HG02759 (cell line): ENCODE data around the gene RAD52.
A peak's percentile ranks its signal among the peaks of the same experiment; 100 is the strongest.
"Not testable (repeated sequence)": the region's sequence is repeated elsewhere in the genome, so short reads cannot be mapped to it uniquely, and the experiment has no call there.

Experiments
- ATAC-seq: cut with Tn5 transposase; IDR thresholded peaks from one replicate; pipeline ENCODE4 v1.9.1; 2021; ENCODE audit warnings: mild to moderate bottlenecking, moderate library complexity; ENCODE audit not compliant: unreplicated experiment

Gene RAD52

DNA sequence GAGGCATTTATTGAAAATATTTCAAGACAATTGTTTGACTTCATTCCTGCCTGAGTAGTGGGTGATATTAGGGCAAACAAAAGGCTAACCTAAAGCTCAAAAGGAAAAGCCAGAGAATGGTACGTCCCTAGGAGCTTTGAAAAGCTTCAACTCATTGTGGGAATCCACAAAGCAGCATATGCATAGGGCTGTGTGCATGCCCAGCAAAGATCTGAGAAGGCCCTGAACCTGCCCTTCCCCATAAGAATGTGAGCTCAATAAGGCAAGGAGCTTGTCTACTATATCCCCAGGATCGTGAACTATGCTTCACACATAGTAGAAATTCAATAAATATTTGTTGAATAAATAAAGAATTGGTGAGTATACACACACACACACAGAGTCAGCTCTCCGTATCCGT lies 19.1 kb upstream of the RAD52 start:
- no peak for ATAC-seq

DNA sequence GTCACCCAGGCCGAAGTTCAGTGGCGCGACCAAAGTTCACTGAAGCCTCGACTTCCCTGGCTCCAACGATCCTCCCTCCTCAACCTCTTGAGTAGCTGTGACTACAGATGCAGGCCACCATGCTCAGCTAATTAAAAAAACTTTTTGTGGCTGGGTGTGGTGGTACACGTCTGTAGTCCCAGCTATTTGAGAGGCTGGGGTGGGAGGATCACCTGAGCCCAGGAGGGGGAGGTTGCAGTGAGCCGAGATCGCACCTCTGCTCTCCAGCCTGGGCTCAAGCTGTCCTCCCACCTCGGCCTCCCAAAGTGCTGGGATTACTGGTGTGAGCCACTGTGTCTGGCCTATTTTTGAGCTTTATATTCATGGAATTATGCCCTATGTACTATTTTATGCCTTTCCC lies 18.1 kb upstream of the RAD52 start:
- no peak for ATAC-seq

DNA sequence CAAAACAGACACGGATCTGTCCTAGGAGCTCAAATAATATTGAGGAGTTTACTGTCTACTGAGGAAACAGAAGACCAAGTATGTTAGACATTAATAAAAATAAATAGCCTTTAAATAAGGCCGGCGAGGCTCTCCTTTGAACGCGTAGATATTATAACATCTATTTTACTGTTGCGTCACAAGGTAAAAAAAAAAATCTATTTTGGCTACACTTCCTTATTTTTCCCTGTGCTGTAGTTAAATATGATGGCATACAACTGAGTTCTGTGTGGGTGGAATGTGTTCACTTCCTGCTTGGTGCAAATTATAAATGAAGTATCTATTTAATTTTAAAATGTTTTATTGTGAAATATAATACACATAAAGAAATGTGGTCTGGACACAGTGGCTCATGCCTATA lies 17.2 kb upstream of the RAD52 start:
- ATAC-seq = no peak

DNA sequence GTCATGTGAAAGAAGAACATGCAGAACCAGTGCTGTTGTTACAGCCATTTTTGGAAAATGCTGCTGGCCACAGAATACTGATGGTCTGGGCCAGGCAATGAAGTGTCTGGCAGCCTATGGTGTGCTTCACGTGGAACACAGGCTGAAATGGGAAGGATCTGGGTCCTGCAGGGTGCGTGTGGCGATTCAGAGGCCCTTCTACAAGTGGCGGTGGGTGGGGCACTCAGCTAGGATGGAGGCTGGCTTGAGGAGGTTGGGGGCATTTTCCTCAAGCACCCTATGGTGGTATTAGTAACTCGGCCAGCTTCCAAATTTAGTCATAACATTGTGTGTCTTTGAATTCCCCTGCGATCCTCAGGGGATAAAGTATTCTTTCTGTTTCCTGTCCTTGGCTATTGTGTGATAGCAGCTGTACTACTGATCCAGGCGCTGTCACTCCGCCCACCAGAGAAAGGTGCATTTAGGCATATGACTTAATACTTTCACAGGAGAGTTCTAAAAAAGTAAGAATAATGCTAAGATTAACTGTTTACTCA lies 9.2 kb upstream of the RAD52 start:
- peak; percentile 64 for ATAC-seq

DNA sequence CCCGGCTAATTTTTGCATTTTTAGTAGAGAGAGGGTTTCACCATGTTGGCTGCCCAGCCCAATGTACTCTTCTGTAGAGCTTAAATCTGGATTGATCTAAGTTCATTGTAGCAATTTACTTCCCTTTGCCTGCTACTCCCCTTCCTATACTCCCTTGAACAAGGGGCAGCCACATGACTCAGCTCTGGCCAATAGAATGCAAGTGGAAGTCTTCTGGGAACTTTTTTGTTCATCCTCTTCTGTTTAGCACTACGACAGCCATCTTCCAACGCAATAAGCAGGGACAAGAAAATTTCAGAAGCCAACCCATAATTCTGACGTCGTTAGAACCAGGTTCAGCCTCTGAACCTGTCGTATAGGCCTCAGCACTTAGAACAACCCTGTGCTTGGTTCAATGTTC lies 6.4 kb upstream of the RAD52 start:
- ATAC-seq = no peak

DNA sequence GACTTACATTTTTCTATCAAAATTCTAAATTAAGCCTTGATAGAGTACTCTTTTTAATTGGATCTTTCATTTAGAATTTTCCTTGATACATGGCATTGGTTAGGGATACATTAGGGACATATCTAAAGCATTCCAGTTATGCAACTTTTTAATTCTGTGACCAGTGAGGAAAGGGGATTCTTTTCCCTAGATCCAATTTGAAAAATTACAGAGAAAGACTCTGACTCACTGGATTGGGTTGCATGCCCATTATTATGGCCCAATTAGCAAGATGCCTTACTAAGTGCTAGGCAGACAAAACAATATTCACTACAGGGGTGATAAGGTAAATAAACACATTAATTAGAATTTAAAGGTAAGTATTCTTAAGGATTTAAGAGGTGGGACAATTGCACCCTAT lies 5.2 kb upstream of the RAD52 start:
- ATAC-seq = no peak

DNA sequence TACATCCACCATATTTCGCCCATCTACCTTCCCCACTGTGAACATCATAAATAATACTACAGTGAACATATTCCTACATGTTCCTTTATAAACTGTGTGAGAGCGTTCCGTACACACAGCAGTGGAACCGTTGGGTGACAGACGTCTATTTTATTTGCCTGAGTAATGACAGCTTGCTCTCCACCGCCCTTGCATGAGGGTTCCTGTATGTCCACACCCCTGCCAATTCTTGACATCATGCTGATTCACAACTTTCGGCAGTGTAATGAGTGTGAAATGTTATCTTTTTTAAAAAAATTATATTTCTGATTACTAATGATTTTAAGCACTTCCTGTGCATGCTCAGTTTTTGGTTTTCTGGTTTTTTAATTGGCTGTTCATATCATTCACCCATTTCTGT lies 4.3 kb upstream of the RAD52 start:
- ATAC-seq = no peak

DNA sequence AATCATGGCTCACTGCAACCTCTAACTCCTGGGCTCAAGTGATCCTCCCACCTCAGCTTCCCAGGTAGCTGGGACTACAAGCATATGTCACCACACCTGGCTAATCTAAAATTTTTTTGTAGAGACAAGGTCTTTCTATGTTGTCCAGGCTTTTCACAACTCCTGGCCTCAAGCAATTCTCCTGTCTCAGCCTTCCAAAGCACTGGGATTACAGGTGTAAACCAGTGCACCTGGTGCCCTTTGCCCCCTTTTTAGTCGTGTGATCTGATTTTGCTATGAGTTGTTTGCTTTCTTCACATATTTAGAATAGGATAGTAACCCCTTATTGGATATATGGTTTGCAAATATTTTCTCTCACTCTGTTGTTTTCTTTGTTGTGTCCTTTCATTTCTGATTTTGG lies 1.7 kb upstream of the RAD52 start:
- no peak for ATAC-seq

DNA sequence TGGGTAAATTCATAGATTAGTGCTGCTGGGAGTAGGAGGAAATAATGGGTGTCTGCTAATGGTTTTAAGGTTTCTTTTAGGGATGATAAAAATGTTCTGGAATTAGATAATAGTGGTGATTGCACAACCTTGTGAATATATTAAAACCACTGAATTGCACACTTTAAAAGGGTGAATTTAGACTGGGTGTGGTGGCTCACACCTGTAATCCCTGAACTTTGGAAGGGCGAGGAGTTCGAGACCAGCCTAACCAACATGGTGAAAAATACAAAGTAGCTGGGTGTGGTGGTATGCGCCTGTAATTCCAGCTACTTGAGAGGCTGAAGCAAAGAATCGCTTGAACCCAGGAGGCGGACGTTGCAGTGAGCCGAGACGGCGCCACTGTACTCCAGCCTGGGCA lies 1.3 kb downstream of the RAD52 start:
- no peak for ATAC-seq

DNA sequence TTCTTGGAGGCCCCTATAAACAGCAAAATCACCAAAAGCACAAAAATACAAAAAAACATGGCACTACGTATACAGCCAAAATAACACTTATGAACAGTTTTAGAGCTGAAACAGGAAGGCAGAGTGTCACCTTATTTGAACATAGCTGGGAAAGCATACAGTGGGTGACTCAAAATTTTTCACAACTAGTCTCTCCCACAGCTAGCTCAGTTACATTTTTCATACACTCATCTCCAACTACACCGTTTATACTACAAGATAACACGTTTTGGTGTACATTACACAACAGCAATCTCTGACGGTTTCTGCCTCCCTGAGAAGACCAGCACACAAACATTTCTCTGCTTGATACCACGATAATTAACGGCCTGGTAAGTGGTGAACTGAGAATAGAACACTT lies 2.9 kb downstream of the RAD52 start:
- no peak for ATAC-seq

DNA sequence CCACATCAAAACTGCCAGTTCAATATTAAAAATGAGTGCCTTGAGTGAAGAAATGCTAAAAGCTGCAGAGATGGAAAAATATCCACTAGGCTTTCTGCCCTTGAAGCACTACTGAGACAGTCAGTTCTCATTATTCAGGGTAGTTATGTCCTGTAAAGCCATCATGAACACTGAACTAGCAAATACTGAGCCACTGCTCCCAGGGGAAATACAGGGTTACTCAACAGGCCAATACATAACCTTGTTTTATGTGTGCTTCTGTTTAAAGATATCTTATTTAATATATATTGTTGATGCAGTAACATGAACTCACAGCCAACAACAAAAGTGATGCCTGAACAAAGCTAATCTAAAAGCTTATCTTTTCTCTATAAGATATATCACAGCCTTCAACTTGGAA lies 3.3 kb downstream of the RAD52 start:
- no peak for ATAC-seq

DNA sequence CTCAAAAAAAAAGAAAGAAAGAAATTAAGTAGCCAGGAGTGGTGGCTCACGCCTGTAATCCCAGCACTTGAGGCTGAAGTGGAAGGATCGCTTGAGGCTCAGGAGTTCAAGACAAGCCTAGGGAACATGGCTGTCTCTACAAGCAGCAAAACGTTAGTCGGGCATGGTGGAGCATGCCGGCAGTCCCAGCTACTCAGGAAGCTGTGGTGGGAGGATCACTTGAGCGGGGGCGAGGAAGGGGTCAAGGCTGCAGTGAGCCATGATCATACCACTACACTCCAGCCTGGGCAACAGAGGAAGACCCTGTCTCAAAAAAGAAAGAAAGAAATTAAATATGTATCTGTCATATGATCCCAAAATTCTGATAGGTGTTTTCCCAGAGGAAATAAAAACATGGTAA lies 5.3 kb downstream of the RAD52 start:
- ATAC-seq = no peak

DNA sequence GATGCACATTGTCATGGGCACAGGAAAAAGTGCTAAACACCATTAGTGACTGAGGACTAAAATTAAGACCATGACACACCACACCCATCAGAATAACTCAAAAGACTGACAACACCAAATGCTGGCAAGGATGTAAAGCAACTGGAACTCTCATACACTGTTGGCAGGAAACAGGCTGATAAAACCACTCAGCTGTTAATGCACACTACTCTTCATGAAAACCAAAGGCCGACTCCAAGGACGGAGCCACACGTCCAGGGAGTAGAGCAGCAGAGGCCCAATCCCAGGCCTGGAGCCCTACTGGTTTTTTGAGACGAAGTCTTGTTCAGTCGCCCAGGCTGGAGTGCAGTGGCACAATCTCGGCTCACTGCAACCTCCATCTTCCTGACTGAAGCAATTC lies 6.4 kb downstream of the RAD52 start:
- no peak for ATAC-seq

DNA sequence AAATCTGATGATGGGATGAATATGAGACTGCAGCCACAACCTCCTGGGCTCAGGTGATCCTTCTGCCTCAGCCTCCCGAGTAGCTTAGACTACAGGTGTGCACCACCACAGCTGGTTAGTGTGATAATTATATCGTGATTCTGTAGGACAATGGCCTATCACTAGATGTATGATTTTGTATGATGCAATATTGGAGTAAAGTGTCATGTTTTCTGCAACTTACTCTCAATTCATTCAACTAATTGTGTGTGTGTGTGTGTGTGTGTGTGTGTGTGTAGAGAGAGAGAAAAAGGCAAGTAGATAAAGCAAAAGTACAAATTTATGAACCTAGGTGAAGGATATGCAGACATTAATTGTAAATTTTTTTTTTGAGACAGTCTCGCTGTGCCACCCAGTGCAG lies 10.7 kb downstream of the RAD52 start:
- ATAC-seq = no peak

DNA sequence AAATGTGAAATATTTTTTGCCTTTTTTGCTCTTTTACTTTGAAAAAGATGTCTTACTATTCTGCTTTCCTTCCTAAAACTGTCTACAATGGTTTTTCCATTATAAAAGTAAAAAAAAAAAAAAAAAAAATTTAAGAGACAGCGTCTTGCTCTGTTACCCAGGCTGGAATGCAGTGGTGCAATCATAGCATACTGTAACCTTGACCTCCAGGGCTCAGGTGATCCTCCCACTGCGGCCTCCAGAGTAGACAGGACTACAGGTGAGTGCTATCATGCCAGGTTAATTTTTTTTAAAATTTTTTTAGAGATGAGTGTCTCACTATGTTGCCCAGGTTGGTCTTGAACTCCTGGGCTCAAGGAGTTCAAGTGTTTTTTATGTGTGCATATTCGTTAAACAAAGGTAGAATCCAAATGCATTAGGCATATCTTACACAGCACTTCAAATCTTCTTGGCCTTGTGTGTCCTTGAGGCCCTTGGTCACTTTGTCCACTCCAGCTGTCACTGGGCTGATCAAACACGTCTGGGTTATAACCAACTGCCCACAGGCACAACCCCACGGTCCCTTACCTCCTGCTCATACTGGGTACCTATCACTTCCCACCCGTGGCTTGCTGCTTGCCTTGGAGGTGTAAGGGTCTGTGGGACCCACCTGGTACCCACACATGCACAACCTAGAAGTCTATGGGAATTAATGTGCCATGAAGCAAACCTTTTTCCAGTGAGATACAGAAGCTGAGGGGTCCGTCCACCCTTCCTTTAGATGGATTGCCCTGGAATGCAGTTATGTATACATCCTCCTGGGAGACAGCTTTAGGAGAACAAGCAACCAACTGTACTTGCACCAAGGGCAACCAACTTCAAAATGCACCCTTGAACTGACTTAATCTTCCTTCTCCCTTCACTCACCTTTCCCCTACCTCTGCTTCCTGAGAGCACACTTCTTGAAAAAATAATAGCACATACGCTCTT lies 12.8 kb downstream of the RAD52 start:
- no peak for ATAC-seq

DNA sequence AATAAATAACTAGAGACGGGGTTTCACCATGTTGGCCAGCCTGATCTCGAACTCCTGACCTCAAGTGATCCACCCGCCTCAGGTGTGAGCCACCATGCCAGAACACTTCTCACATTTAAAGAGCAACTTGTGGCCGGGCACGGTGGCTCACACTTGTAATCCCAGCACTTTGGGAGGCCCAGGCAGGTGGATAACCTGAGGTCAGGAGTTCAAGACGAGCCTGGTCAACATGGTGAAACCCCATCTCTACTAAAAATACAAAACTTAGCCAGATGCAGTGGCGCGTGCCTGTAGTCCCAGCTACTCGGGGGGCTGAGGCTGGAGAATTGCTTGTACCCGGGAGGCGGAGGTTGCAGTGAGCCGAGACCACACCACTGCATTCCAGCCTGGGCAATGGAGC lies 13.6 kb downstream of the RAD52 start:
- ATAC-seq = not testable (repeated sequence)

DNA sequence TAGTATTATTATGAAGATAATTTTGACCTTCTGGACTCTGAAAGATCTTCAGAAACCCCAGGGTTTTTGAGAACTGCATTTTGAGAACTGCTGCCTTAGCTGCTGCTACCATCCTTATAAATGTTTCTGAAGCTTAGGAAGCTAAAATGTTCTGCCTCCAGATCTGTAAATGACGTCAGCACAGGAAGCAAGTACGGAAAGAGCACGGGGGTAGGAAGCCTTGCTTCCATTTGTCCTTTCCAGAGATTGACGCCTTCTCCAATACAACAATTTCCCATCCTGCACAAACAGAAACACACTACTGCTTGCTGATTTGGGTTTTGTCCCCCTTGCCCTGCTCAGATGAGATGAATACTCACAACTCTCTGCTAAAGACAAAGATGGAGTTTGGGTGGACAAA lies 17.9 kb downstream of the RAD52 start:
- no peak for ATAC-seq

DNA sequence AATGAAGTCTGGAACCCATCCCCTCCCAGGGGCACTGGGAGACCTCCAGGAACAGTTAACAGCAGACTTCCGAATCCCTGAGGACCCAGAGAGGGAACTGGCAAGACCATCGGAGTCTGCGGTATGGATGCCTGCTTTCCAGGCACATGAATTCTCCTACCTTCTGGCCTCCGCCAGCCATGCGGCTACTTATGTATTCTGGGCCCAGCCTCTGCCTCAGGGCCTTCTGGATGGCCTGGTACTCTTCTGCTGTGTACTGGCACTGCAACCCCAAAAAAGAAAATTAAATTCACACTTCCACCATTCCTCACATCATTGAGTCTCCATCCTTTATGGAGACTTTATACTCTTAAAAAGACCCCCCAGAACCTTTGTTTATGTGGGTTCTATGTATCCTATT lies 18.4 kb downstream of the RAD52 start:
- no peak for ATAC-seq

DNA sequence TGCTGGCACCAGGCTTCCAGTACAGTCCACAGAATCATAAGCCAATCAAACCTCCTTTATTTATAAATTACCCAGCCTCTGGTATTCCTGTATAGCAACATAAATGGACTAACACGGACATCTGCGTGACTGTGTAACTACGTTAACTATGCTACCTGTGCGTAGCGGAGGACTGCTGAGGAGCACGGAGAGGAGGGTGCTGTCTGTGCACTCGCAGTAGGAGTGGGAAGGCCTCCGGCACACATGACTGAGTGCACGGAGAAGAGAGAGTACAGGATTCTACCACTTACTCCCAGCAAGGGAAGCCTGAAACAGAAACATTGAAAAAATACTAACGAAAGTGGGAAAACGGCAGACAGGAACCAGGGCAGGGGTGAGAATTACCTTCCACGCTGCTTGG lies 22.9 kb downstream of the RAD52 start:
- ATAC-seq = no peak

DNA sequence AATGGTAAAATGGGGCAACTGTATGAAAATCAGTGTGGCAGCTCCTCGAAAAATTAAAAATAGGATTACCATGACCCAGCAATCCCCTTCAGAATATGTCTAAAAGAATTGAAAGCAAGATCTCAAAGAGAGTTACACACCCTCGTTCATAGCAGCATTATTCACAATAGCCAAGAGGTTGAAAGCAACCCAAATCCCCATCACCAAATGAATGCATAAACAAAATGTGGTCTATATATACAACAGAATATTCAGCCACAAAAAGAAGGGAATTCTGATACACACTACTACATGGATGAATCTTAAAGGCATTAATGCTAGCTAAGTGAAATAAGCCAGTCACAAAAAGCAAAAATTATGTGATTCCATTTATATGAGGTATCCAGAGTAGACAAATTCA lies 27.2 kb downstream of the RAD52 start:
- no peak for ATAC-seq

DNA sequence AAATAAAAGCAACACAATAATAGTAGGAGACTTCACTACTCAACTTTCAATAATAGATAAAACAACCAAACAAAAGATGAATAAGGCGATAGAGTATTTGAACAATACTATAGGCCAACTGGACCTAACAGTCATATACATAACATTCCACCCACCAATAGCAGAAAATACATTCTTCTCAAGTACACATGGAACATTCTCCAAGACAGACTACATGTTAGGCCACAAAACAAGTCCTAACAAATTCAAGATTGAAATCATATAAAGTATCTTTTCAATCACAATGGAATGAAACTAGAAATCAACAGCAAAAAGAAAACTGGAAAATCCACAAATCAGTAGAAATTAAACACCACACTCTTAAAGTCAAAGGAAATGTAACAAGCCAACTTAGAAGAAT lies 28.8 kb downstream of the RAD52 start:
- no peak for ATAC-seq

DNA sequence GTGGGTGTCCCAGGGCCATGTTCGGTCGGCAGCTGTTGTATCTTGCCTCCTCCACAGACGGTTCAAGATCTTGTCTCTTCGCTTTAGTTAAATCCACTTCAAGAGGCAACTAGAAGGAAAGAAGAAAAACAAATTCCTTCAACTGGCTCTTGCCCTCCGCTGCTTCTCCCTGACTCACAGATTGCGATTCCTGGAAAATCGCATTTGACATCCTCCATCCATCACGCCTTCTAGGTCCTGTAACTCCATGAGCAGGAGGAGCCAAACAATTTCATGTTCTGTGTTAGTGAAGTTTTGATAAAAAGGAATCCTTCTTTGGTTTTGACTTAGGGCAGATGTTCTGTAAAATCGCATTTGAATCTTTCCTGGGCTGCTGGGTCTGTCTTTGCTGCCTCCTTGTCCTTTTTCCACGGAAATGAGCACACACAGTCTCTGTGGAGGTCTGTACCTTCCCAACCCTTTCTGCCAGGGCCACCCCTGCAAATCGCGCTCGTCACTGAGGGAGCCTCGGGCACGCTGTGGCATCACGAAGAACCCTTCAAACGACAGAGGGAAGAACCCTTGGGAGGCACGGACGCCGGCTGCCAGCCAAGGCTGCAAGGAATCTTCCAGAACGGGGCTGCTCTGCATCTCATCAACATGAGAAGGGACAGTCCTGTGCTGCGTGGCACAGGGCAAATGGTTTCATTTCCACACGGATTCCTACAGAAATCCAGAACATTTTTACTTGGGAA lies 32.6 kb downstream of the RAD52 start:
- ATAC-seq = no peak
